Gastrocnemius medialis (tissue), 4 donors: ENCODE data around the gene COMTD1. TPM values are rescaled to one million over a fixed set of nuclear protein-coding genes. Genes with fewer than 3 reads are reported as not detected.

Source experiments
- ATAC-seq, 2 donors: fragments of 150-250 bp; one replicate each; pipeline ENCODE4 v1.9.1; 2016
- DNase-seq, 2 donors: peaks; one replicate each; pipeline ENCODE4 v3.0.0-alpha.2; 2019
- H3K27ac ChIP-seq, 4 donors: fragments of 200-600 bp; sonication (generic); 1 replicate in 1 of 4; 2 replicates in 3 of 4; pipeline ENCODE4 v1.5.1; 2016 to 2018; ENCODE audit warnings: mild to moderate bottlenecking in 2 of 4, moderate library complexity in 1 of 4
- H3K27me3 ChIP-seq, 3 donors: fragments of 200-600 bp; sonication (generic) in 2 of 3; 1 replicate in 1 of 3; 2 replicates in 2 of 3; pipeline versions ENCODE4 v1.5.1 to v1.6.0; 2016 to 2019; ENCODE audit warnings: mild to moderate bottlenecking in 1 of 3, moderate library complexity in 1 of 3
- H3K36me3 ChIP-seq, 2 donors: fragments of 200-600 bp; sonication (generic) in 1 of 2; one replicate each; pipeline ENCODE4 v1.5.1; 2017 to 2018
- H3K4me1 ChIP-seq, 2 donors: fragments of 200-600 bp; sonication (generic) in 1 of 2; one replicate each; pipeline ENCODE4 v1.5.1; 2016 to 2017; ENCODE audit warnings: mild to moderate bottlenecking in 2 of 2
- H3K4me3 ChIP-seq, 4 donors: fragments of 200-600 bp; sonication (generic) in 3 of 4; 1 replicate in 1 of 4; 2 replicates in 3 of 4; pipeline ENCODE4 v1.5.1; 2016 to 2019; ENCODE audit warnings: mild to moderate bottlenecking in 2 of 4
- H3K9me3 ChIP-seq, 3 donors: fragments of 200-600 bp; sonication (generic) in 2 of 3; 1 replicate in 1 of 3; 2 replicates in 2 of 3; pipeline ENCODE4 v1.5.1; 2016 to 2019
- CTCF ChIP-seq, 5 experiments: fragments of 450-650 bp in 3 of 5; fragments of 200-600 bp in 2 of 5; sonication (generic) in 2 of 5; IDR thresholded peaks in 4 of 5; conservative IDR thresholded peaks in 1 of 5; 1 replicate in 4 of 5; 2 replicates in 1 of 5; pipeline ENCODE4 v1.5.1; 2016 to 2019; ENCODE audit warnings: antibody characterized with exemption in 5 of 5, mild to moderate bottlenecking in 3 of 5, moderate library complexity in 3 of 5
- POLR2A ChIP-seq, 2 donors: fragments of 450-650 bp; IDR thresholded peaks; one replicate each; pipeline ENCODE4 v1.6.1; 2017; ENCODE audit warnings: antibody characterized with exemption in 2 of 2, mild to moderate bottlenecking in 2 of 2, moderate library complexity in 2 of 2
- in situ Hi-C, 4 donors: fragments of 200-750 bp; cut with MboI; loops; one replicate each; pipeline versions ENCODE4 v1.15.0 to v1.8.0; 2017; ENCODE audit warnings: low sequenced_read_pairs in 4 of 4
- intact Hi-C: fragments of 100-400 bp; cut with DNase I; formaldehyde crosslinking; loops from one replicate; pipeline ENCODE4 v1.15.1; 2023; ENCODE audit warnings: low total_unique reads
- total RNA-seq, 4 donors: library from RNA; depleted of rRNA; stranded (reverse); fragments of >200 nt; gene quantifications; one replicate each; pipeline versions ENCODE4 v1.1.0 to v1.2.3, GENCODE V29; 2016

COMTD1 gene
- total RNA-seq, 4 donors from 2014 or later: 15.6 to 64.4 (median 34.9) TPM

GRCh38 chr10:75187961-75188426 is 47.8 kb downstream of the COMTD1 start:
- TF ChIP-seq POLR2A (IDR thresholded peaks at IDR 0.05): no peak
- TF ChIP-seq CTCF (IDR thresholded peaks at IDR 0.05 in 4 of 5, conservative IDR thresholded peaks at IDR 0.05 in 1 of 5): peak; percentile 52 to 64 (median 62)
- ATAC-seq (peak; percentile 32 to 68), DNase-seq (peak; percentile 24 to 53)
- intact Hi-C loops: loop anchor here (2.0 kb wide), 1 partner anchor 47 kb away; the partner anchor contains the start of gene COMTD1
- H3K4me1 ChIP-seq: peaks cover 3 to 5% of the 10 kb centered on the region in 2 donors
- H3K36me3 ChIP-seq: peaks cover 0 to 5% of the 10 kb centered on the region in 2 donors
- peak overlapping the region in 1 of 4 donors; percentile 5 for H3K27ac ChIP-seq
- in situ Hi-C loops: loop anchor here in 1 of 4 donors (5.0 kb wide), 1 partner anchor 44 kb away; no protein-coding TSS in a partner anchor
- no peak overlapping the region for H3K4me3 ChIP-seq
- no peaks in the 10 kb centered on the region for H3K27me3 ChIP-seq
- H3K9me3 ChIP-seq: no peaks in the 10 kb centered on the region

GRCh38 chr10:75186310-75186709 is 49.4 kb downstream of the COMTD1 start:
- DNase-seq: no peak
- in situ Hi-C loops: loop anchor here in 1 of 4 donors (5.0 kb wide), 1 partner anchor 46 kb away; no protein-coding TSS in a partner anchor
- intact Hi-C loops: no loop called here
- peaks cover 3 to 5% of the 10 kb centered on the region in 2 donors for H3K4me1 ChIP-seq
- no peak for ATAC-seq
- H3K4me3 ChIP-seq: no peak overlapping the region
- H3K27ac ChIP-seq: peak overlapping the region in 3 of 4 donors; percentile 21 to 50 (median 36)
- no peaks in the 10 kb centered on the region for H3K9me3 ChIP-seq
- H3K36me3 ChIP-seq: peaks cover 0 to 7% of the 10 kb centered on the region in 2 donors
- TF ChIP-seq CTCF (IDR thresholded peaks at IDR 0.05 in 4 of 5, conservative IDR thresholded peaks at IDR 0.05 in 1 of 5) (no peak), POLR2A (IDR thresholded peaks at IDR 0.05) (no peak)
- no peaks in the 10 kb centered on the region for H3K27me3 ChIP-seq

Other genes starting within 250 kb of the COMTD1 start
- gene SAMD8, start 124.3 kb downstream of the COMTD1 start, total RNA-seq: 100 to 1,000 TPM in 1 of 4 donors, 10 to 100 TPM in 3; 46.2 to 125 (median 68.9) TPM
- 100 to 1,000 TPM; 255 to 442 (median 268) TPM for gene VDAC2, start 25.2 kb downstream of the COMTD1 start, total RNA-seq
- gene ZNF503, start 165.8 kb upstream of the COMTD1 start, total RNA-seq: 1 to 10 TPM; 1.7 to 2.0 (median 1.8) TPM
- gene LRMDA, start 195.7 kb upstream of the COMTD1 start, total RNA-seq: 1 to 10 TPM in 3 of 4 donors, under 1 TPM in 1; 0.80 to 4.5 (median 1.4) TPM